Measurements from ENCODE around the gene FGFBP1.

Gene FGFBP1

DNA sequence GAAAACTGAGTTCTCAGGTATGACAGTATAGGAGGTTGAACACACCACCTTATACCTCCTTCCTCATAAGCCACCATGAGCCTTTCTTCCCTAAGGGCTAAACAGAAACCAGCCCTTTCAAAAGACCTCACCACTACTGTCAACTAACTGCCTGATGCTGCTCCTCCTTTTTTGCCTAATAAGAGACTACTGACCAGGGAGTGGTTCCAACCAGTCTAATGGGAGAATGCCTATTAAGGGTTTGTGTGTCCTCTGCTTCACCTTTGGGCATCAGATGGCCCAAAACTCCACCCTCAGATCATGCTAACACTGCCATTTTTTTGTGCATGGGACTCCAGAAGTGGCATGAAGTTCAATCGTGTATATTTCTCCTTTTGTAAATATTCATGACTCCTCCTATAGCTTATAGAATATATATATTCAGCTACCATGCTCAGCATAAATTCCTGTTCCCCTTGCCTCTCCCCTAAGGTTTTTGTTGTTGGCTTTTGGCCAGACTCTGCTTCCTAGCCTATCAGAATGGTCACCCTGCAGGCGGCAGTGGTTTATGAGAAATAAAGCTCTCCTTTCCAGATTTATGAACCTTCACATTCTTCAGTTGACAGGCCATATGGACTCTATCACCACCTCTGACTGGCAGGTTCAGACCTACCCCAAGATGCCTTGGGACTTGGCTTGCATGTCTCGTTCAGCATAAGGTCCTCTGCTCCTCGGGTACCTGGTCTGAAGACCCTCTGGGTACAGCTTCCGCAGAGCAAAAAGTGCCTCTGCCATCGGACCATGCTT, 28.2 kb downstream of the FGFBP1 start:
- no peak for DNase-seq

DNA sequence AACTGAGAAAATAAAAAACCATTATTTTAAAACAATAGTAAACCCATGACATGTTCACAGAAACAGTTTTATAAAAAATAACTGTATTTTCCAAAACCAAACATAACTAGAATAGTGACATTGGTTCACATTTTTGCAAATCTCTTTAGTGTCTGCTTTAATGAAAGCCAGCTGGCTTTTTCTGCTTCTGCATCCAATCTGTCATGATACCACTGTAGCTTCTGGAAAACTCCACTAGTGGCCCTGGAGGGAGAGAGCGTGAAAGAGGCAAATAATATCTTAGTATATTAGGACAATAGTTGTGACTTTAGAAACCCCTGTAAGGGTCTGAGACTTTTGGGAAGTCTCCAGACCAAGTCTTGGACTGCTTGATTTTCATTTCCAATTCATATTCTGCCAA, 31.1 kb downstream of the FGFBP1 start:
- DNase-seq: no peak

DNA sequence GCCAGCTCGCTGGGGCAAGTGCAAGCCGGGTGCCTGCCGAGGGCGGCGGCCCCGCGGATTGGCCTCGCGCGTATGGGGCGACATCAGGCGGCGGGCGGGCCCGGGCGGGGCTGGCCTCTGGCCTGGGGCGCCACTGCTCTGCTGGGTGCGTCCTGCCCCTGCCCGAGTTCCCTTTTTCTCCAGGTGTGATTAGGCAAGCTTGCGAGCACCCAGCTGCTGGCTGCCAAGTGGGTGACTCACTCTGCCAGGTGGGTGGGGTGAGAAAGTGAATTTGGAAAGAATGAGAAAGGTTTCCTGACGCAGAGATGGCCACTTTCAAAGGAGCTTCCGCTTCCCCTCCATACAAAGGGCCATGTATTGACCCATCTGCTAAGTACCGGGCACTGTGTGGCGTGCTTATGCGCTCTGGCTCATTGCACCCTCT, 32.5 kb downstream of the FGFBP1 start:
- DNase-seq: no peak

DNA sequence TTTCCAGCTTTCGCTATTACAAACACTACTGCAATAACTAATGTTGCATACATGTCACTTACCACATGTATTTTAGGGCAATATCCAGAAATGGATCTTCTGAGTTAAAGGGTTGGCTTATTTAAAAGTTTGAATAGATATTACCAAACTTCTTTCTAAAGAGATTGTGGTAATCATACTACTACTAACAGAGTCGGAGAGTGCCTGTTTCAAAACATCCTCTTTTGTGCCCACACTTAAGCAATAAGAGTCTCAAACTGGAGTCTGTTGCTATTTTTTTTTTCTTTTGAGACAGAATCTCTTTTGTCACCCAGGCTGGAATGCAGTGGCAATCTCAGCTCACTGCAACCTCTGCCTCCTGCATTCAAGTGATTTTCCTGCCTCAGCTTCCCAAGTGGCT, 35.8 kb downstream of the FGFBP1 start:
- DNase-seq: no peak

DNA sequence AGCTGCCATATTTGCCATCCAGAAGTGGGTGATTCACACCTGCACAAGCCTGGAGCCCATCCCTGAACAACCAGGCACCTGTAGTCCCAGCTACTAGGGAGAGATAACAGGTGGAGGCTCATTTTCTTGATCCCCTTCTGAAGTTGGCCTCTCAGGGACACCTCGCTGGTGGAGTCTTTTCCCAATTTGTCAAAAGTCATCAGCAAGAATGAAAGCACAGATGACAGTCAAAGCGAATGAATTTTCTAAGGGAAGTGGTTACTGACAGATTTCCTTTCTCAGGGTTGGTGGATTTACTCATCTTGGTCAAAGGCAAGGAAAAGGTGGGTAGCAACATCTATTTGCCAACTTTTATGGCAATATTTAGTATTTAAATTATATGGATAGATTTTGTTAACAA, 36.5 kb downstream of the FGFBP1 start:
- DNase-seq: no peak

- DNase-seq: no peak
These were observed 37.5 kb downstream of the FGFBP1 start for GRCh38 chr4:15901007-15901406.

DNA sequence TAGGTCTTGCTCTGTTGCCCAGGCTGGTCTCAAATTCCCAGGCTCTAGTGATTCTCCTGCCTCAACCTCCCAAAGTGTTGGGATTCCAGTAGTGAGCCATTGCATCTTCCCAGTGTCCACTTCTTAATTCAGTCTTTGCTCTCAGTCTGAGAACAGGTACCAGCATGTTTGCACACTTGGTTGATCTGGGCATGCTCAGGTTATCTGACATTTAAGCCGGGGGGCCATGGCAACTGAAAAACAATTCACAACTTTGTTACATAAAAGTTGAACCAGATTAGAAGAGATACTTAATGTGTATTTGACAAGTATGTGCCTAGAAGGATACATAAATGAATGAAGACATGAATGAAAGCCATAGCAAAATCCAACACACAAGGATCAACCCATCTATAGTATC, 39.0 kb downstream of the FGFBP1 start:
- DNase-seq: no peak

GRCh38 chr4:15898902-15899301, 39.6 kb downstream of the FGFBP1 start:
- no peak for DNase-seq

GRCh38 chr4:15897577-15897976, 41.0 kb downstream of the FGFBP1 start:
- DNase-seq: no peak

GRCh38 chr4:15894921-15895916, 43.3 kb downstream of the FGFBP1 start:
- DNase-seq: no peak

- no peak for DNase-seq
These were observed 44.1 kb downstream of the FGFBP1 start for GRCh38 chr4:15894393-15894792.

- no peak for DNase-seq
These were observed 44.6 kb downstream of the FGFBP1 start for GRCh38 chr4:15893962-15894361.

DNA sequence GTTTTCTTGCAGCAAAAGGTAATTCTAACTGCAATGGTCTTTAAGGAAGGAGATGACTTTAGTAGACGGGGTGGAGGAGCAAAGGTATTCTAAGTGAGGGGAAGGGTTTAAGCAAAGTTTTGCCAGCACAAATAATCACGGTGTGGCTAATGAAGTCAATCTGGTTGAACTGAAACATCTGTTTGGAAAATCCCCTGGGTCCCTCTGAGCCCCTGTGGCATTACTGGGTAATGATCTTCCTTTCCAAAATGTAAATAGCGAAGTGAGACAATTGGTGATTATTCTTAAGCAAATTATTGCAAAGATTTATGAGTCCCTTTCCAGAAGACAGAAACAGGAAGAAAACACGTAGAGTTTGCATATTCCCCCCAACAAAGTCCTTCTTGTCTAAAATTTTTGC, 47.2 kb downstream of the FGFBP1 start:
- DNase-seq: no peak

GRCh38 chr4:15890246-15890829, 48.2 kb downstream of the FGFBP1 start:
- no peak for DNase-seq

DNA sequence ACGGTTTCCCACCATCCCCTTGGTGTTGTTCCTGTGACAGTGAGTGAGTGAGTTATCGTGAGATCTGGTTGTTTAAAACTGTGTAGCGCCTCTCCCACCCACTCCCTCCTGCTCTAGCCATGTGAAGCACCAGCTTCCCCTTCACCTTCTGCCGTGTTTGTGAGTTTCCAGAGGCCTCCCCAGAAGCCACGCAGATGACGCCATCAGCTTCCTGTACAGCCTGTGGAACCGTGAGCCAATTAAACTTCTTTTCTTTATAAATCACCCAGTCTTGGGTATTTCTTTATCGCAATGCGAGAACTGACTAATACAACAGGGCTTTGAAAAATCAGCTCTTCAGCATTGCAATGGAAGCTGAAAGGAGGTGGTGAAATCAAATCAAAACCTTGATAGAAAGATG, 50.0 kb downstream of the FGFBP1 start:
- no peak for DNase-seq
